ENCODE measurements around the gene NOS1AP.

NOS1AP gene

DNA sequence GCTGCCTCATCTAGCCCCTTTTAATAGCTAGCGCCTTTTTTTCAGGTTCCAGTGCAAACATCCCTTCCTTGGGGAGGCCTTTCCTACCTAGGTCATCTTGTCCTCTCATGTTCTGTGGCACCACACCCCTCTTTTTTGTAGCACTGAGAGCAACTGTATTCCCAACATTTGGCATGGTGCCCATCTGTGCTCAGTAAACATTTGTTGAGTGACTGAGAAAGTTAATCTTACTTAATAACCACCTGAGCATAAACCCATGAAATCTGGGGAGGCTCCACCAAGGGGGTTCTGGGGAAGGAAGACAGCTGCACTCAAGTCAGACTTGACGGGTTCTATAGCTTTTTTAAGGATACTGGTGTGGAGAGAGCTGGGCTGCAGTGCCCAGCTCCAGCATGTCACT lies 90.0 kb downstream of the NOS1AP start:
- TF ChIP-seq EZH2phosphoT487 (IDR thresholded peaks at IDR 0.05; ENCODE audit: borderline replicate concordance), result no peak
- TF ChIP-seq, protein P1, sequence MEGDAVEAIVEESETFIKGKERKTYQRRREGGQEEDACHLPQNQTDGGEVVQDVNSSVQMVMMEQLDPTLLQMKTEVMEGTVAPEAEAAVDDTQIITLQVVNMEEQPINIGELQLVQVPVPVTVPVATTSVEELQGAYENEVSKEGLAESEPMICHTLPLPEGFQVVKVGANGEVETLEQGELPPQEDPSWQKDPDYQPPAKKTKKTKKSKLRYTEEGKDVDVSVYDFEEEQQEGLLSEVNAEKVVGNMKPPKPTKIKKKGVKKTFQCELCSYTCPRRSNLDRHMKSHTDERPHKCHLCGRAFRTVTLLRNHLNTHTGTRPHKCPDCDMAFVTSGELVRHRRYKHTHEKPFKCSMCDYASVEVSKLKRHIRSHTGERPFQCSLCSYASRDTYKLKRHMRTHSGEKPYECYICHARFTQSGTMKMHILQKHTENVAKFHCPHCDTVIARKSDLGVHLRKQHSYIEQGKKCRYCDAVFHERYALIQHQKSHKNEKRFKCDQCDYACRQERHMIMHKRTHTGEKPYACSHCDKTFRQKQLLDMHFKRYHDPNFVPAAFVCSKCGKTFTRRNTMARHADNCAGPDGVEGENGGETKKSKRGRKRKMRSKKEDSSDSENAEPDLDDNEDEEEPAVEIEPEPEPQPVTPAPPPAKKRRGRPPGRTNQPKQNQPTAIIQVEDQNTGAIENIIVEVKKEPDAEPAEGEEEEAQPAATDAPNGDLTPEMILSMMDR (conservative IDR thresholded peaks at IDR 0.05; ENCODE audit: low read length), result no peak
- Histone ChIP-seq H3K4me2 (ENCODE audit: low read depth, low read length, poor library complexity, severe bottlenecking) (no peak overlapping the region), H3K79me2 (ENCODE audit: insufficient read depth, low read length) (no peaks in the 10 kb centered on the region)

DNA sequence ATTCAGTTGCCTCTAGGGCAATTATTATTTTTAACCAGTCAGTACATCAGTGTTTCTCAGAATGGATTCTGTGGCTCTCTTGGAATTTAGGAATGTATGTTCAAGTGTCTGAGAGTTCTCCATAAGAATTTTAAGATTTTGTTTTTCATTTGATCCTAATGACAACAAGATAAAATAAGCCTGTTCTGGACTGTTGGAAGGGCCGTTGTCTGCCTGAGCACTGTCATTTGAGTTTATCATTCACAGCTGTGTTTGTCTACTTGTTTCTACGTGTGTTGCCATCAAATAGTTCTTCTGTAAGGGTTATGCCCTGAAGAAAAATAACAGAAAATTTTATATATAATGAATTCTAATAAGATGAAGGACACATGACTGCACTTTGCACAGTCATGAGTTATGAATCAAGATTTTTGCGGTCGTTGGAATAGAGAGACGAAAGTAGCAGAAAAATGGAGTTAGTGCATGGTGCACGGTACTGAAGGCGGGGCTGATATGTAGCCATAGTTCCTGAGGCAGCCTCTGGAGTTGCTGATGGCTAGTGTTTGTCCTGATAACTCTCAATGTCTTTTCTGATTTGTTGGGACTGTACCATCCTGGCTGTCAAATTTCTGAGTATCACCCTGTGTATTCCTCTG lies 92.5 kb downstream of the NOS1AP start:
- no peaks in the 10 kb centered on the region for H3K79me2 ChIP-seq (ENCODE audit: insufficient read depth, low read length)
- no peaks in the 10 kb centered on the region for H3K9me2 ChIP-seq (replicated peaks; ENCODE audit: low read depth, low read length)
- H3K9ac ChIP-seq (ENCODE audit: low read depth, low read length, poor library complexity, severe bottlenecking), result no peak overlapping the region
- no peak overlapping the region for H3K4me3 ChIP-seq (ENCODE audit: low read length, poor library complexity, severe bottlenecking)
- no peaks in the 10 kb centered on the region for H3K36me3 ChIP-seq (ENCODE audit: insufficient read depth, low read length)
- H3K9me3 ChIP-seq (ENCODE audit: insufficient read depth, low read depth, low read length), result no peaks in the 10 kb centered on the region
- TF ChIP-seq EZH2phosphoT487 (IDR thresholded peaks at IDR 0.05; ENCODE audit: borderline replicate concordance), result no peak
- TF ChIP-seq, protein P1 (conservative IDR thresholded peaks at IDR 0.05; ENCODE audit: low read length), result no peak
- no peaks in the 10 kb centered on the region for H4K20me1 ChIP-seq (ENCODE audit: insufficient read depth, low read length, poor library complexity, severe bottlenecking)
- no peak overlapping the region for H3K4me2 ChIP-seq (ENCODE audit: low read depth, low read length, poor library complexity, severe bottlenecking)
- no peak overlapping the region for H2AFZ ChIP-seq (ENCODE audit: low read length)
- no peaks in the 10 kb centered on the region for H3F3A ChIP-seq (ENCODE audit: low read depth)
- H3K27me3 ChIP-seq (ENCODE audit: insufficient read depth, low read length, poor library complexity, severe bottlenecking), result no peaks in the 10 kb centered on the region
- H3K4me1 ChIP-seq (ENCODE audit: insufficient read depth, low read length, poor library complexity, severe bottlenecking), result peaks cover 10% of the 10 kb centered on the region

More for the DNA sequence above, 90.0 kb downstream of the NOS1AP start:
- no peaks in the 10 kb centered on the region for H3K4me1 ChIP-seq (ENCODE audit: insufficient read depth, low read length, poor library complexity, severe bottlenecking)
- H3K9ac ChIP-seq (ENCODE audit: low read depth, low read length, poor library complexity, severe bottlenecking), result no peak overlapping the region
- H3K4me3 ChIP-seq (ENCODE audit: low read length, poor library complexity, severe bottlenecking), result no peak overlapping the region
- H3K9me2 ChIP-seq (replicated peaks; ENCODE audit: low read depth, low read length), result no peaks in the 10 kb centered on the region
- H3K36me3 ChIP-seq (ENCODE audit: insufficient read depth, low read length), result no peaks in the 10 kb centered on the region
- H3K27me3 ChIP-seq (ENCODE audit: insufficient read depth, low read length, poor library complexity, severe bottlenecking), result no peaks in the 10 kb centered on the region
- no peaks in the 10 kb centered on the region for H4K20me1 ChIP-seq (ENCODE audit: insufficient read depth, low read length, poor library complexity, severe bottlenecking)
- no peaks in the 10 kb centered on the region for H3K9me3 ChIP-seq (ENCODE audit: insufficient read depth, low read depth, low read length)
- no peak overlapping the region for H2AFZ ChIP-seq (ENCODE audit: low read length)
- H3F3A ChIP-seq (ENCODE audit: low read depth), result no peaks in the 10 kb centered on the region

DNA sequence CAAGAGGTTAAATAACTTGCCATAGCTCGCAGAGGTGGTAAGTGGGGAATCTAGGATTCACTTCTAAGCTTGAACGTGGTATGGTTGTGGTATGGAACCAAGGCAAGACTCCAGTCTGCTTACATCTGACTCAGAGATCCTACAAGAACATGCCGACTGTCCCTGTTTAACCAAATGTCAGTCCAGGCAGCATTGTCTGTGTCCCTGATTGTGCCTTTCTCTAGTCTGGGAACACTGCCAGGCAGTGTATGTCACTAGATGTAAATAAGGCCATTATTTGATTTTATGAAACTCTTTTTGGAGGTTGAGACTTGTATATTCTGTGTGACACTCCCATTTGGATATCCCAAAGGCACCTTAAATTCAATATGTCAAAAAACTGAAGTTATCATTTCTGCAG lies 96.0 kb downstream of the NOS1AP start:
- Histone ChIP-seq H3K4me3 (ENCODE audit: low read length, poor library complexity, severe bottlenecking) (no peak overlapping the region), H3K36me3 (ENCODE audit: insufficient read depth, low read length) (no peaks in the 10 kb centered on the region), H3K4me2 (ENCODE audit: low read depth, low read length, poor library complexity, severe bottlenecking) (no peak overlapping the region), H3K9me2 (replicated peaks; ENCODE audit: low read depth, low read length) (no peaks in the 10 kb centered on the region), H3K9ac (ENCODE audit: low read depth, low read length, poor library complexity, severe bottlenecking) (no peak overlapping the region), H3K27me3 (ENCODE audit: insufficient read depth, low read length, poor library complexity, severe bottlenecking) (no peaks in the 10 kb centered on the region), H4K20me1 (ENCODE audit: insufficient read depth, low read length, poor library complexity, severe bottlenecking) (no peaks in the 10 kb centered on the region), H3K4me1 (ENCODE audit: insufficient read depth, low read length, poor library complexity, severe bottlenecking) (peaks cover 25% of the 10 kb centered on the region), H3K79me2 (ENCODE audit: insufficient read depth, low read length) (no peaks in the 10 kb centered on the region), H3F3A (ENCODE audit: low read depth) (no peaks in the 10 kb centered on the region), H3K9me3 (ENCODE audit: insufficient read depth, low read depth, low read length) (no peaks in the 10 kb centered on the region), H2AFZ (ENCODE audit: low read length) (no peak overlapping the region)
- TF ChIP-seq EZH2phosphoT487 (IDR thresholded peaks at IDR 0.05; ENCODE audit: borderline replicate concordance), result no peak
- TF ChIP-seq, protein P1 (conservative IDR thresholded peaks at IDR 0.05; ENCODE audit: low read length), result no peak
